H1 (cell line): ENCODE measurements around the gene MAPK1. TPM values are rescaled to one million over a fixed set of nuclear protein-coding genes. Genes with fewer than 3 reads are reported as not detected.

ENCODE experiments used
- CTCF ChIA-PET: fragments of 300-600 bp; sonication (Branson Sonifier 250); formaldehyde crosslinking; loops from one replicate; lab custom pipeline; 2021; ENCODE audit not compliant: partially characterized antibody; lab: Charles Lee
- POLR2A ChIA-PET: fragments of 300-600 bp; sonication (Branson Sonifier 250); formaldehyde crosslinking; loops from one replicate; lab custom pipeline; 2021; ENCODE audit warnings: inconsistent platforms; ENCODE audit not compliant: partially characterized antibody; lab: Charles Lee
- DNase-seq, 2 experiments: peaks; one replicate each; pipeline versions ENCODE4 v3.0.0 to v3.0.0-alpha.2; 2010 to 2022; ENCODE audit warnings: low spot score in 2 of 2, low read depth in 1 of 2, mixed read lengths in 1 of 2
- FAIRE-seq: peaks from 2 replicates; lab custom pipeline; 2011; peaks lifted over from hg19 to GRCh38; lab: Jason Lieb, UNC
- H2AFZ ChIP-seq: 2 replicates; pipeline ENCODE4 v1.8.1; 2012; ENCODE audit warnings: low read length, inconsistent platforms
- H2AK5ac ChIP-seq: 2 replicates; pipeline ENCODE4 v1.6.1; 2013; ENCODE audit warnings: low read depth, low read length
- H2BK120ac ChIP-seq: replicated peaks from 2 replicates; pipeline ENCODE3; 2013; ENCODE audit warnings: low read depth, low read length, inconsistent platforms
- H2BK12ac ChIP-seq: 2 replicates; pipeline ENCODE4 v1.6.1; 2013; ENCODE audit warnings: low read depth, low read length
- H2BK15ac ChIP-seq: 2 replicates; pipeline ENCODE4 v1.6.1; 2013; ENCODE audit warnings: low read length
- H2BK20ac ChIP-seq: 2 replicates; pipeline ENCODE4 v1.6.1; 2013; ENCODE audit warnings: low read length
- H2BK5ac ChIP-seq: 2 replicates; pipeline ENCODE4 v1.6.1; 2013; ENCODE audit warnings: low read depth, low read length
- H3K14ac ChIP-seq: 2 replicates; pipeline ENCODE4 v1.6.1; 2013; ENCODE audit warnings: inconsistent platforms; ENCODE audit not compliant: insufficient read length
- H3K18ac ChIP-seq: 2 replicates; pipeline ENCODE4 v1.6.1; 2013; ENCODE audit warnings: low read length; ENCODE audit errors: extremely low read depth
- H3K23ac ChIP-seq: 2 replicates; pipeline ENCODE4 v1.6.1; 2013; ENCODE audit warnings: inconsistent platforms; ENCODE audit not compliant: insufficient read length
- H3K23me2 ChIP-seq: 2 replicates; pipeline ENCODE4 v1.6.1; 2013; ENCODE audit warnings: low read depth, low read length
- H3K27ac ChIP-seq: 2 replicates; pipeline ENCODE4 v1.6.1; 2011; ENCODE audit warnings: low read depth, low read length, inconsistent platforms
- H3K27me3 ChIP-seq, 4 experiments: replicated peaks in 1 of 4; 1 replicate in 1 of 4; 2 replicates in 3 of 4; pipeline versions ENCODE4 v1.6.1 to v1.8.1; 2011 to 2013; ENCODE audit warnings: low read length in 3 of 4, mild to moderate bottlenecking in 3 of 4, inconsistent platforms in 2 of 4, mixed read lengths in 2 of 4, moderate library complexity in 1 of 4; ENCODE audit not compliant: control insufficient read depth in 3 of 4, insufficient read depth in 3 of 4; ENCODE audit errors: extremely low read depth in 1 of 4
- H3K36me3 ChIP-seq, 4 experiments: 2 replicates each; pipeline versions ENCODE4 v1.6.1 to v1.8.1; 2011 to 2013; ENCODE audit warnings: mild to moderate bottlenecking in 4 of 4, low read length in 3 of 4, moderate library complexity in 2 of 4, control low read depth in 1 of 4, inconsistent platforms in 1 of 4; ENCODE audit not compliant: insufficient read depth in 4 of 4, control insufficient read depth in 2 of 4
- H3K4ac ChIP-seq: replicated peaks from 2 replicates; pipeline ENCODE3; 2013; ENCODE audit warnings: low read length, low read depth, mixed read lengths, inconsistent platforms; ENCODE audit not compliant: insufficient read length
- H3K4me1 ChIP-seq, 4 experiments: replicated peaks in 1 of 4; 1 replicate in 1 of 4; 2 replicates in 3 of 4; pipeline versions ENCODE4 v1.6.1 to v1.8.1; 2011 to 2013; ENCODE audit warnings: low read length in 3 of 4, inconsistent platforms in 2 of 4, mixed read lengths in 1 of 4; ENCODE audit not compliant: insufficient read depth in 4 of 4, control insufficient read depth in 3 of 4
- H3K4me2 ChIP-seq, 2 experiments: 2 replicates each; pipeline versions ENCODE4 v1.6.1 to v1.8.1; 2011 to 2013; ENCODE audit warnings: low read depth in 2 of 2, low read length in 2 of 2, control low read depth in 1 of 2, inconsistent platforms in 1 of 2, mild to moderate bottlenecking in 1 of 2; ENCODE audit not compliant: insufficient read depth in 1 of 2
- H3K4me3 ChIP-seq, 4 experiments: fragments of 200-600, 300-600 bp in 1 of 4; sonication (generic), shearing (Covaris generic), sonication (Bioruptor Twin) in 1 of 4; 2 replicates each; pipeline versions ENCODE4 v1.5.1 to v1.8.1; 2011 to 2016; ENCODE audit warnings: low read length in 4 of 4, low read depth in 3 of 4, control low read depth in 2 of 4, inconsistent platforms in 2 of 4, mild to moderate bottlenecking in 2 of 4, mixed read lengths in 1 of 4, moderate library complexity in 1 of 4; ENCODE audit not compliant: insufficient read depth in 2 of 4; ENCODE audit errors: extremely low read depth in 1 of 4
- H3K56ac ChIP-seq: replicated peaks from 2 replicates; pipeline ENCODE3; 2013; ENCODE audit warnings: low read depth, mild to moderate bottlenecking, mixed read lengths, low read length, inconsistent platforms; ENCODE audit not compliant: insufficient read length
- H3K79me1 ChIP-seq: 2 replicates; pipeline ENCODE4 v1.6.1; 2013; ENCODE audit warnings: low read depth, low read length, control low read depth
- H3K79me2 ChIP-seq, 2 experiments: 2 replicates each; pipeline versions ENCODE4 v1.6.1 to v1.8.1; 2012 to 2013; ENCODE audit warnings: low read length in 2 of 2, mild to moderate bottlenecking in 2 of 2, inconsistent platforms in 1 of 2; ENCODE audit not compliant: insufficient read depth in 2 of 2, control insufficient read depth in 1 of 2
- H3K9ac ChIP-seq, 4 experiments: replicated peaks in 1 of 4; 1 replicate in 1 of 4; 2 replicates in 3 of 4; pipeline versions ENCODE4 v1.6.1 to v1.8.1; 2011 to 2013; ENCODE audit warnings: low read depth in 3 of 4, low read length in 3 of 4, control low read depth in 2 of 4, mild to moderate bottlenecking in 2 of 4, moderate library complexity in 2 of 4, inconsistent platforms in 1 of 4; ENCODE audit errors: extremely low read depth in 1 of 4
- H3K9me3 ChIP-seq, 2 experiments: 2 replicates each; pipeline versions ENCODE4 v1.6.1 to v1.8.1; 2012 to 2013; ENCODE audit warnings: mild to moderate bottlenecking in 2 of 2, moderate library complexity in 2 of 2, control low read depth in 1 of 2, inconsistent platforms in 1 of 2, low read depth in 1 of 2, low read length in 1 of 2, mixed read lengths in 1 of 2; ENCODE audit not compliant: insufficient read depth in 2 of 2
- H4K20me1 ChIP-seq, 2 experiments: replicated peaks in 1 of 2; 2 replicates each; pipeline versions ENCODE3 to v1.8.1; 2011 to 2013; ENCODE audit warnings: inconsistent platforms in 2 of 2, low read length in 2 of 2, mild to moderate bottlenecking in 1 of 2; ENCODE audit not compliant: insufficient read depth in 2 of 2, control insufficient read depth in 1 of 2
- H4K5ac ChIP-seq: 2 replicates; pipeline ENCODE4 v1.6.1; 2013; ENCODE audit warnings: low read length, low read depth, mixed read lengths, inconsistent platforms; ENCODE audit not compliant: insufficient read length
- H4K8ac ChIP-seq: 2 replicates; pipeline ENCODE4 v1.8.0; 2013; ENCODE audit warnings: mild to moderate bottlenecking, moderate library complexity, low read length, inconsistent platforms; ENCODE audit not compliant: insufficient read depth; ENCODE audit errors: extremely low read depth
- H4K91ac ChIP-seq: replicated peaks from 2 replicates; pipeline ENCODE3; 2013; ENCODE audit warnings: low read length, mixed read lengths, inconsistent platforms; ENCODE audit not compliant: insufficient read length
- BCL11A ChIP-seq, 2 experiments: IDR thresholded peaks; one replicate each; pipeline ENCODE4 v1.6.1; 2011; ENCODE audit warnings: low read depth in 2 of 2, low read length in 2 of 2, mild to moderate bottlenecking in 2 of 2
- CEBPB ChIP-seq: IDR thresholded peaks from 2 replicates; pipeline ENCODE4 v1.6.1; 2012; ENCODE audit warnings: low read depth, low read length
- GABPA ChIP-seq: IDR thresholded peaks from 2 replicates; pipeline ENCODE4 v1.6.1; 2011; ENCODE audit warnings: mild to moderate bottlenecking, low read length, moderate library complexity, borderline replicate concordance; ENCODE audit not compliant: insufficient read depth
- WGBS, 2 experiments: shearing (Covaris generic) in 1 of 2; methylation state at CpG; one replicate each; pipeline versions ENCODE4 v1.1.6 to v1.1.7; 2013 to 2015; ENCODE audit warnings: low lambda C conversion rate in 2 of 2, mixed read lengths in 2 of 2, inconsistent platforms in 1 of 2, low coverage in 1 of 2, missing lambda C conversion rate in 1 of 2; ENCODE audit not compliant: insufficient replicate concordance in 2 of 2, insufficient coverage in 1 of 2, insufficient read length in 1 of 2; ENCODE audit errors: extremely low coverage in 1 of 2, missing lambda C conversion rate in 1 of 2; 5-methylcytosine and 5-hydroxymethylcytosine counted together
- polyA plus RNA-seq, 7 experiments: library from polyadenylated mRNA; depleted of rRNA in 3 of 7; stranded (reverse) in 5 of 7; unstranded in 2 of 7; fragments of >200 nt in 5 of 7; fragments of 200-250 nt in 2 of 7; gene quantifications; 1 replicate in 5 of 7; 2 replicates in 1 of 7; 4 replicates in 1 of 7; pipeline versions ENCODE4 v1.2.1 to v1.2.3, GENCODE V29; 2011 to 2013; ENCODE audit warnings: missing spikeins in 2 of 7, mixed read lengths in 2 of 7
- total RNA-seq: library from RNA; stranded (reverse); fragmentation: NEBNext Ultra II Directional; extraction: Animal tissue kit (Norgen Biotek cat#: 25700); gene quantifications from 2 replicates; pipeline ENCODE4 v1.2.1, GENCODE V29; 2021

MAPK1 gene
- total and polyA plus RNA-seq, 2 of the 8 experiments (the other 6 are each of a cell fraction or from before 2014, with no cell fraction given) = 28.1 to 101 TPM

- WGBS, 2 experiments = 100% methylated on average over 1 of the region's 1 CpG; no CpG with 5 or more reads in 1 of the 2 experiments
Observed at GRCh38 chr22:21768435-21768834, 99.0 kb downstream of the MAPK1 start.

More at GRCh38 chr22:21768435-21768834, 99.0 kb downstream of the MAPK1 start:
- H4K8ac ChIP-seq = no peak overlapping the region
- H2AK5ac ChIP-seq = no peak overlapping the region
- no peak overlapping the region for H3K18ac ChIP-seq
- CTCF ChIA-PET = interaction anchor here (0.7 kb wide), 1 partner anchor 170 kb away, joined by 6 read pairs; no protein-coding TSS in a partner anchor
- no peaks in the 10 kb centered on the region for H3K23me2 ChIP-seq
- FAIRE-seq = no peak
- no peaks in the 10 kb centered on the region; the same call in 1 of the 2 replicates for H3K79me1 ChIP-seq
- no peak overlapping the region for H3K4me3 ChIP-seq
- H2BK20ac ChIP-seq = no peak overlapping the region
- no peaks in the 10 kb centered on the region for H4K20me1 ChIP-seq
- no peak overlapping the region for H3K14ac ChIP-seq
- H3K27me3 ChIP-seq = no peaks in the 10 kb centered on the region
- no peak overlapping the region for H3K23ac ChIP-seq
- H2BK12ac ChIP-seq = no peak overlapping the region
- no peak overlapping the region for H4K5ac ChIP-seq
- H3K4me2 ChIP-seq = no peak overlapping the region
- H2BK120ac ChIP-seq = no peak overlapping the region
- no peaks in the 10 kb centered on the region for H3K9me3 ChIP-seq
- H2AFZ ChIP-seq = no peak overlapping the region
- no peak overlapping the region for H4K91ac ChIP-seq
- no peak overlapping the region for H3K4ac ChIP-seq
- DNase-seq = no peak
- no peak overlapping the region for H3K9ac ChIP-seq
- POLR2A ChIA-PET = no interaction called here
- H3K79me2 ChIP-seq = no peaks in the 10 kb centered on the region
- TF ChIP-seq CEBPB (no peak), BCL11A (IDR thresholded peaks at IDR 0.05; ENCODE audit: low read depth in 2 of 2, low read length in 2 of 2) (no peak), GABPA (no peak)
- peaks cover 34 to 81% (median 66%) of the 10 kb centered on the region in 4 experiments for H3K36me3 ChIP-seq
- H2BK5ac ChIP-seq = no peak overlapping the region
- no peak overlapping the region for H3K27ac ChIP-seq
- H2BK15ac ChIP-seq = no peak overlapping the region
- H3K56ac ChIP-seq = no peak overlapping the region
- H3K4me1 ChIP-seq = no peaks in the 10 kb centered on the region
